H9 (cell line): ENCODE measurements around the gene MCM10. TPM values are rescaled to one million over a fixed set of nuclear protein-coding genes. Genes with fewer than 3 reads are reported as not detected.

ENCODE experiments used
- DNase-seq: peaks from one replicate; pipeline ENCODE4 v3.0.0-alpha.2; 2017
- H2AFZ ChIP-seq: one replicate; pipeline ENCODE4 v1.6.1; 2013; ENCODE audit warnings: mild to moderate bottlenecking, low read length, control low read depth, moderate library complexity
- H2AK5ac ChIP-seq: 2 replicates; pipeline ENCODE4 v1.6.1; 2013; ENCODE audit warnings: low read length, control low read depth, mixed read lengths; ENCODE audit not compliant: insufficient read length
- H2BK120ac ChIP-seq: one replicate; pipeline ENCODE4 v1.6.1; 2013; ENCODE audit warnings: low read depth, mild to moderate bottlenecking, low read length, control low read depth, inconsistent platforms; ENCODE audit not compliant: poor library complexity, severe bottlenecking
- H2BK12ac ChIP-seq: 2 replicates; pipeline ENCODE4 v1.6.1; 2013; ENCODE audit warnings: low read length, control low read depth, mixed read lengths, low read depth; ENCODE audit not compliant: insufficient read length
- H2BK15ac ChIP-seq: 2 replicates; pipeline ENCODE4 v1.6.1; 2013; ENCODE audit warnings: low read depth, low read length, control low read depth
- H2BK20ac ChIP-seq: one replicate; pipeline ENCODE4 v1.6.1; 2013; ENCODE audit warnings: low read depth, mild to moderate bottlenecking, low read length, control low read depth, inconsistent platforms; ENCODE audit not compliant: poor library complexity, severe bottlenecking
- H2BK5ac ChIP-seq: 2 replicates; pipeline ENCODE4 v1.6.1; 2013; ENCODE audit warnings: low read length, control low read depth, mixed read lengths; ENCODE audit not compliant: insufficient read length
- H3K14ac ChIP-seq: 2 replicates; pipeline ENCODE4 v1.6.1; 2013; ENCODE audit warnings: low read length, control low read depth; ENCODE audit not compliant: insufficient read depth
- H3K18ac ChIP-seq: 2 replicates; pipeline ENCODE4 v1.6.1; 2013; ENCODE audit warnings: low read depth, mild to moderate bottlenecking, mixed read lengths, low read length, control low read depth; ENCODE audit not compliant: insufficient read length
- H3K23ac ChIP-seq: 2 replicates; pipeline ENCODE4 v1.6.1; 2013; ENCODE audit warnings: low read length, control low read depth, mixed read lengths, low read depth; ENCODE audit not compliant: insufficient read length
- H3K23me2 ChIP-seq: 2 replicates; pipeline ENCODE4 v1.6.1; 2013; ENCODE audit warnings: low read depth, mild to moderate bottlenecking, mixed read lengths, low read length, control low read depth; ENCODE audit not compliant: insufficient read length, poor library complexity, severe bottlenecking
- H3K27ac ChIP-seq: 2 replicates; pipeline ENCODE4 v1.5.1; 2013; ENCODE audit warnings: low read length, control low read depth, mixed read lengths, low read depth; ENCODE audit not compliant: insufficient read length
- H3K27me3 ChIP-seq: 2 replicates; pipeline ENCODE4 v1.6.1; 2013; ENCODE audit warnings: low read length, control low read depth, inconsistent platforms; ENCODE audit not compliant: insufficient read depth
- H3K4ac ChIP-seq: 2 replicates; pipeline ENCODE4 v1.6.1; 2013; ENCODE audit warnings: low read depth, mild to moderate bottlenecking, control low read depth, inconsistent platforms, low read length, moderate library complexity
- H3K4me1 ChIP-seq: 2 replicates; pipeline ENCODE4 v1.6.1; 2013; ENCODE audit warnings: low read length, control low read depth, inconsistent platforms; ENCODE audit not compliant: insufficient read depth
- H3K4me2 ChIP-seq: 2 replicates; pipeline ENCODE4 v1.6.1; 2013; ENCODE audit warnings: low read length, control low read depth, mixed read lengths; ENCODE audit not compliant: insufficient read length, insufficient read depth
- H3K56ac ChIP-seq: 2 replicates; pipeline ENCODE4 v1.6.1; 2013; ENCODE audit warnings: low read depth, mild to moderate bottlenecking, mixed read lengths, low read length, control low read depth; ENCODE audit not compliant: insufficient read length
- H3K79me1 ChIP-seq: 2 replicates; pipeline ENCODE4 v1.6.1; 2013; ENCODE audit warnings: low read depth, mild to moderate bottlenecking, moderate library complexity, low read length, control low read depth, inconsistent platforms; ENCODE audit not compliant: insufficient read depth, poor library complexity, severe bottlenecking
- H3K79me2 ChIP-seq: 2 replicates; pipeline ENCODE4 v1.6.1; 2013; ENCODE audit warnings: low read length, control low read depth, inconsistent platforms; ENCODE audit not compliant: insufficient read depth
- H3K9ac ChIP-seq: 2 replicates; pipeline ENCODE4 v1.6.1; 2013; ENCODE audit warnings: low read length, control low read depth, mixed read lengths; ENCODE audit not compliant: insufficient read length; ENCODE audit errors: extremely low read depth
- H3K9me3 ChIP-seq: one replicate; pipeline ENCODE4 v1.6.1; 2013; ENCODE audit warnings: low read depth, low read length, inconsistent platforms; ENCODE audit not compliant: control insufficient read depth
- H3T11ph ChIP-seq: one replicate; pipeline ENCODE4 v1.6.1; 2013; ENCODE audit warnings: mild to moderate bottlenecking, low read length, control low read depth, inconsistent platforms
- H4K20me1 ChIP-seq: one replicate; pipeline ENCODE4 v1.6.1; 2013; ENCODE audit not compliant: control insufficient read depth, insufficient read length, insufficient read depth
- H4K5ac ChIP-seq: 2 replicates; pipeline ENCODE4 v1.6.1; 2013; ENCODE audit warnings: low read depth, mild to moderate bottlenecking, mixed read lengths, low read length, control low read depth; ENCODE audit not compliant: insufficient read length
- H4K8ac ChIP-seq: replicated peaks from 2 replicates; pipeline ENCODE4 v1.6.1; 2013; ENCODE audit warnings: low read length, control low read depth, mixed read lengths, low read depth; ENCODE audit not compliant: insufficient read length
- H4K91ac ChIP-seq: 2 replicates; pipeline ENCODE4 v1.6.1; 2013; ENCODE audit warnings: low read depth, mild to moderate bottlenecking, moderate library complexity, mixed read lengths, low read length, control low read depth; ENCODE audit not compliant: insufficient read length
- H3K27ac Mint-ChIP-seq, 3 experiments: 2 replicates in 2 of 3; 3 replicates in 1 of 3; pipeline ENCODE4 v1.8.0; 2020 to 2021; ENCODE audit warnings: mixed read lengths in 3 of 3, mild to moderate bottlenecking in 1 of 3, moderate library complexity in 1 of 3
- H3K27me3 Mint-ChIP-seq: 2 replicates; pipeline ENCODE4 v1.8.0; 2021; ENCODE audit warnings: low read depth, mild to moderate bottlenecking, moderate library complexity, mixed read lengths
- H3K36me3 Mint-ChIP-seq, 3 experiments: 2 replicates in 2 of 3; 3 replicates in 1 of 3; pipeline ENCODE4 v1.8.0; 2020 to 2021; ENCODE audit warnings: low read depth in 3 of 3, mixed read lengths in 3 of 3; ENCODE audit not compliant: insufficient read depth in 1 of 3
- H3K4me1 Mint-ChIP-seq, 2 experiments: 2 replicates each; pipeline ENCODE4 v1.8.0; 2020; ENCODE audit warnings: mixed read lengths in 2 of 2
- H3K4me3 Mint-ChIP-seq, 2 experiments: 2 replicates in 1 of 2; 3 replicates in 1 of 2; pipeline ENCODE4 v1.8.0; 2020 to 2021; ENCODE audit warnings: mild to moderate bottlenecking in 2 of 2, mixed read lengths in 2 of 2, moderate library complexity in 1 of 2
- H3K9me3 Mint-ChIP-seq, 2 experiments: 2 replicates in 1 of 2; 3 replicates in 1 of 2; pipeline ENCODE4 v1.8.0; 2020; ENCODE audit warnings: mild to moderate bottlenecking in 2 of 2, mixed read lengths in 2 of 2, moderate library complexity in 1 of 2
- WGBS: extraction: QIAGEN DNeasy Blood & Tissue Kit; methylation state at CpG from one replicate; pipeline ENCODE4 v1.1.7; 2013; ENCODE audit warnings: missing lambda C conversion rate, low lambda C conversion rate, mixed read lengths; ENCODE audit not compliant: insufficient read length; ENCODE audit errors: extremely low coverage; 5-methylcytosine and 5-hydroxymethylcytosine counted together
- total RNA-seq: library from RNA; stranded (reverse); gene quantifications from 2 replicates; pipeline ENCODE4 v1.2.1, GENCODE V29; 2021
- TF ChIP-seq, protein P1 (sequence below): fragments of 200-600 bp; sonication (generic); conservative IDR thresholded peaks from 3 replicates; pipeline ENCODE4 v1.8.0; 2021; ENCODE audit warnings: antibody characterized with exemption, mild to moderate bottlenecking

MCM10 gene
- total RNA-seq, 1 experiment from 2014 or later, result 67.4 TPM

DNA sequence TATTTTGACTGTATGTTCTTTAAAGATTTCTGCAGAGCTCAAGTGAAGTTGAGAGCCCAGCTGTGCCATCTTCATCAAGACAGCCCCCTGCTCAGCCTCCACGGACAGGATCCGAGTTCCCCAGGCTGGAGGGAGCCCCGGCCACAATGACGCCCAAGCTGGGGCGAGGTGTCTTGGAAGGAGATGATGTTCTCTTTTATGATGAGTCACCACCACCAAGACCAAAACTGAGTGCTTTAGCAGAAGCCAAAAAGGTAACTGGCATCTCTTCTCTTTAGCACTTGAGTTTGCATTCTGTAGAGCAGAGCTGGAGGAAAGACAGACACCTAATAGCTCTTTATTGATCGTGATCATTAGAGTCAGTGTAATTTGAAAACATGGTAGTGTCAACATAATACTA is 33.7 kb downstream of the MCM10 start:
- Mint-ChIP-seq H3K36me3 (peaks cover 60 to 94% (median 89%) of the 10 kb centered on the region in 3 experiments), H3K4me1 (no peaks in the 10 kb centered on the region), H3K4me3 (no peak overlapping the region), H3K27me3 (no peaks in the 10 kb centered on the region), H3K27ac (no peak overlapping the region; a peak in 1 of 7 replicates), H3K9me3 (no peaks in the 10 kb centered on the region)
- Histone ChIP-seq H2AFZ (no peak overlapping the region), H3K23ac (no peak overlapping the region), H3K4me2 (no peak overlapping the region), H3K79me2 (no peaks in the 10 kb centered on the region), H3K4ac (no peak overlapping the region), H3K56ac (no peak overlapping the region), H3K9me3 (no peaks in the 10 kb centered on the region), H3K4me1 (no peaks in the 10 kb centered on the region), H4K5ac (no peak overlapping the region), H2BK20ac (no peak overlapping the region), H4K8ac (no peak overlapping the region), H3K14ac (no peak overlapping the region), H3K23me2 (no peaks in the 10 kb centered on the region), H2BK120ac (no peak overlapping the region), H3K27ac (no peak overlapping the region), H3K79me1 (no peaks in the 10 kb centered on the region), H3K18ac (no peak overlapping the region), H4K20me1 (no peaks in the 10 kb centered on the region), H3K9ac (no peak overlapping the region), H2BK15ac (no peak overlapping the region), H3T11ph (no peak overlapping the region), H2AK5ac (no peak overlapping the region), H4K91ac (no peak overlapping the region), H3K27me3 (no peaks in the 10 kb centered on the region), H2BK12ac (no peak overlapping the region), H2BK5ac (no peak overlapping the region)
- TF ChIP-seq, protein P1, sequence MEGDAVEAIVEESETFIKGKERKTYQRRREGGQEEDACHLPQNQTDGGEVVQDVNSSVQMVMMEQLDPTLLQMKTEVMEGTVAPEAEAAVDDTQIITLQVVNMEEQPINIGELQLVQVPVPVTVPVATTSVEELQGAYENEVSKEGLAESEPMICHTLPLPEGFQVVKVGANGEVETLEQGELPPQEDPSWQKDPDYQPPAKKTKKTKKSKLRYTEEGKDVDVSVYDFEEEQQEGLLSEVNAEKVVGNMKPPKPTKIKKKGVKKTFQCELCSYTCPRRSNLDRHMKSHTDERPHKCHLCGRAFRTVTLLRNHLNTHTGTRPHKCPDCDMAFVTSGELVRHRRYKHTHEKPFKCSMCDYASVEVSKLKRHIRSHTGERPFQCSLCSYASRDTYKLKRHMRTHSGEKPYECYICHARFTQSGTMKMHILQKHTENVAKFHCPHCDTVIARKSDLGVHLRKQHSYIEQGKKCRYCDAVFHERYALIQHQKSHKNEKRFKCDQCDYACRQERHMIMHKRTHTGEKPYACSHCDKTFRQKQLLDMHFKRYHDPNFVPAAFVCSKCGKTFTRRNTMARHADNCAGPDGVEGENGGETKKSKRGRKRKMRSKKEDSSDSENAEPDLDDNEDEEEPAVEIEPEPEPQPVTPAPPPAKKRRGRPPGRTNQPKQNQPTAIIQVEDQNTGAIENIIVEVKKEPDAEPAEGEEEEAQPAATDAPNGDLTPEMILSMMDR, result no peak
- DNase-seq, result no peak
- WGBS, result no CpG with 5 or more reads among the region's 6 CpGs
